ENCODE measurements around the gene FBXL2.
A peak's percentile ranks its signal among the peaks of the same experiment; 100 is the strongest.
"Not testable (repeated sequence)": the region's sequence is repeated elsewhere in the genome, so short reads cannot be mapped to it uniquely, and the experiment has no call there.

The FBXL2 gene

GRCh38 chr3:33317963-33318709 lies 40.9 kb downstream of the FBXL2 start:
- DNase-seq = no peak

- no peak for DNase-seq
Observed at GRCh38 chr3:33318710-33319380, 41.6 kb downstream of the FBXL2 start.

- no peak for DNase-seq
Observed at GRCh38 chr3:33322412-33322811, 45.2 kb downstream of the FBXL2 start.

GRCh38 chr3:33331414-33331813 lies 54.2 kb downstream of the FBXL2 start:
- no peak for DNase-seq

- no peak for DNase-seq
Observed at GRCh38 chr3:33334364-33334763, 57.1 kb downstream of the FBXL2 start.

- DNase-seq = not testable (repeated sequence)
Observed at GRCh38 chr3:33338936-33339465, 61.8 kb downstream of the FBXL2 start.

GRCh38 chr3:33339758-33340157 lies 62.5 kb downstream of the FBXL2 start:
- DNase-seq = no peak

GRCh38 chr3:33355611-33356010 lies 78.4 kb downstream of the FBXL2 start:
- no peak for DNase-seq

GRCh38 chr3:33358172-33358781 lies 81.0 kb downstream of the FBXL2 start:
- DNase-seq = no peak

GRCh38 chr3:33360136-33360825 lies 83.0 kb downstream of the FBXL2 start:
- DNase-seq = no peak

GRCh38 chr3:33363113-33363800 lies 86.0 kb downstream of the FBXL2 start:
- DNase-seq = no peak

- no peak for DNase-seq
Observed at GRCh38 chr3:33364060-33364459, 86.8 kb downstream of the FBXL2 start.

GRCh38 chr3:33364531-33365128 lies 87.4 kb downstream of the FBXL2 start:
- DNase-seq = no peak

GRCh38 chr3:33372218-33373081 lies 95.2 kb downstream of the FBXL2 start:
- DNase-seq = peak; percentile 29 to 57

GRCh38 chr3:33373082-33373437 lies 95.8 kb downstream of the FBXL2 start:
- DNase-seq = no peak

- DNase-seq = no peak
Observed at GRCh38 chr3:33377489-33377888, 100.2 kb downstream of the FBXL2 start.

GRCh38 chr3:33377931-33378330 lies 100.7 kb downstream of the FBXL2 start:
- no peak for DNase-seq

GRCh38 chr3:33380653-33381052 lies 103.4 kb downstream of the FBXL2 start:
- DNase-seq = no peak

GRCh38 chr3:33383951-33384350 lies 106.7 kb downstream of the FBXL2 start:
- DNase-seq = no peak

- peak in 1 of 2 donors; percentile 36 for DNase-seq
Observed at GRCh38 chr3:33385423-33385822, 108.2 kb downstream of the FBXL2 start.

GRCh38 chr3:33386631-33387030 lies 109.4 kb downstream of the FBXL2 start:
- no peak for DNase-seq
